A549 (cell line): ENCODE data around the gene SLC1A1. TPM values are rescaled to one million over a fixed set of nuclear protein-coding genes. Genes with fewer than 3 reads are reported as not detected.

Source experiments
- ATAC-seq, 2 experiments: fragments of 200-7000 bp in 1 of 2; fragments of >200 bp in 1 of 2; cut with Nextera tagmentation in 1 of 2; cut with Tn5 transposase in 1 of 2; 3 replicates each; pipeline versions ENCODE4 v1.8.0 to v1.9.1; 2018 to 2020; ENCODE audit warnings: mild to moderate bottlenecking in 1 of 2, moderate library complexity in 1 of 2
- CTCF ChIA-PET: fragments of 300-600 bp; sonication (Branson Sonifier 250); formaldehyde crosslinking; extraction: SDS; loops from one replicate; lab custom pipeline; 2021; ENCODE audit warnings: antibody characterized with exemption, inconsistent platforms; lab: Yijun Ruan, JAX
- POLR2A ChIA-PET: fragments of 350-600 bp; formaldehyde crosslinking; extraction: SDS; loops from one replicate; lab custom pipeline; 2021; ENCODE audit warnings: antibody characterized with exemption, inconsistent platforms; lab: Yijun Ruan, JAX
- DNase-seq, 2 experiments: peaks; one replicate each; pipeline versions ENCODE4 v3.0.0 to v3.0.0-alpha.2; 2011 to 2016; ENCODE audit warnings: low read depth in 1 of 2, low spot score in 1 of 2
- FAIRE-seq: peaks from 2 replicates; lab custom pipeline; 2011; peaks lifted over from hg19 to GRCh38; lab: Jason Lieb, UNC
- H3K27ac ChIP-seq, 2 experiments: fragments of >200 bp; sonication (Bioruptor Twin); formaldehyde crosslinking; 3 replicates each; pipeline ENCODE4 v1.5.1; 2016 to 2017
- H3K4me1 ChIP-seq: fragments of >200 bp; sonication (Bioruptor Twin); formaldehyde crosslinking; 3 replicates; pipeline ENCODE4 v1.6.1; 2016
- H3K4me2 ChIP-seq: fragments of >200 bp; sonication (Bioruptor Twin); formaldehyde crosslinking; 3 replicates; pipeline ENCODE4 v1.6.1; 2016
- H3K4me3 ChIP-seq: fragments of >200 bp; sonication (Bioruptor Twin); formaldehyde crosslinking; 3 replicates; pipeline ENCODE4 v1.5.1; 2016
- H3K9me3 ChIP-seq: fragments of >200 bp; sonication (Bioruptor Twin); formaldehyde crosslinking; 3 replicates; pipeline ENCODE4 v1.6.1; 2016
- ATOH8 ChIP-seq: fragments of 250-450 bp; sonication (Bioruptor Pico); IDR thresholded peaks from 2 replicates; pipeline ENCODE4 v1.5.0; 2020; ENCODE audit warnings: low read depth, mild to moderate bottlenecking, moderate library complexity
- CBX8 ChIP-seq: fragments of 200-600 bp; sonication (generic); IDR thresholded peaks from 2 replicates; pipeline ENCODE4 v1.6.1; 2016
- EHMT2 ChIP-seq: fragments of 200-600 bp; sonication (generic); IDR thresholded peaks from 2 replicates; pipeline ENCODE4 v1.6.1; 2016; ENCODE audit warnings: antibody characterized with exemption, low read depth, mild to moderate bottlenecking, moderate library complexity
- ELK1 ChIP-seq: fragments of 150-350 bp; IDR thresholded peaks from 2 replicates; pipeline ENCODE4 v1.6.1; 2014; ENCODE audit warnings: low read depth, mild to moderate bottlenecking, low read length
- FOSL2 ChIP-seq, 2 experiments: fragments of 450-650 bp in 1 of 2; fragments of >200 bp in 1 of 2; sonication (Bioruptor Twin) in 1 of 2; formaldehyde crosslinking; IDR thresholded peaks; 2 replicates each; pipeline versions ENCODE4 v1.5.0 to v1.6.1; 2016 to 2020; ENCODE audit warnings: mild to moderate bottlenecking in 1 of 2, moderate library complexity in 1 of 2
- FOXS1 ChIP-seq: fragments of 250-450 bp; sonication (Bioruptor Pico); IDR thresholded peaks from 2 replicates; pipeline ENCODE4 v1.5.0; 2020; ENCODE audit warnings: mild to moderate bottlenecking, moderate library complexity
- HES2 ChIP-seq: fragments of >200 bp; sonication (Bioruptor Twin); formaldehyde crosslinking; IDR thresholded peaks from 2 replicates; pipeline ENCODE4 v1.6.1; 2016
- HOXA7 ChIP-seq: fragments of 250-450 bp; sonication (Bioruptor Pico); IDR thresholded peaks from 2 replicates; pipeline ENCODE4 v1.5.0; 2020; ENCODE audit warnings: mild to moderate bottlenecking, moderate library complexity
- HOXB13 ChIP-seq: fragments of 250-450 bp; sonication (Bioruptor Pico); IDR thresholded peaks from 2 replicates; pipeline ENCODE4 v1.5.0; 2020; ENCODE audit warnings: low read depth, mild to moderate bottlenecking, moderate library complexity
- JUN ChIP-seq, 2 experiments: fragments of >200 bp; sonication (Bioruptor Twin); formaldehyde crosslinking; IDR thresholded peaks; 2 replicates in 1 of 2; 3 replicates in 1 of 2; pipeline ENCODE4 v1.6.1; 2016 to 2017
- JUNB ChIP-seq: fragments of >200 bp; sonication (Bioruptor Twin); formaldehyde crosslinking; IDR thresholded peaks from 2 replicates; pipeline ENCODE4 v1.6.1; 2016
- KDM5A ChIP-seq: fragments of 200-600 bp; sonication (generic); IDR thresholded peaks from 2 replicates; pipeline ENCODE4 v1.6.1; 2016; ENCODE audit warnings: antibody characterized with exemption, mild to moderate bottlenecking
- MAZ ChIP-seq: fragments of 150-350 bp; IDR thresholded peaks from 2 replicates; pipeline ENCODE4 v1.6.1; 2014; ENCODE audit warnings: antibody characterized with exemption, low read depth, low read length, borderline replicate concordance
- NFE2L2 ChIP-seq: fragments of 150-350 bp; conservative IDR thresholded peaks from 2 replicates; pipeline ENCODE4 v1.6.1; 2014; ENCODE audit warnings: low read length
- NPAS2 ChIP-seq: fragments of 250-450 bp; sonication (Bioruptor Pico); IDR thresholded peaks from 2 replicates; pipeline ENCODE4 v1.8.0; 2022; ENCODE audit warnings: mild to moderate bottlenecking, moderate library complexity, borderline replicate concordance
- RARB ChIP-seq: fragments of 250-450 bp; sonication (Bioruptor Pico); IDR thresholded peaks from 2 replicates; pipeline ENCODE4 v1.8.0; 2021; ENCODE audit warnings: mild to moderate bottlenecking, moderate library complexity
- RCOR1 ChIP-seq: fragments of 150-350 bp; IDR thresholded peaks from 2 replicates; pipeline ENCODE4 v1.6.1; 2014; ENCODE audit warnings: antibody characterized with exemption, low read length, low read depth
- REST ChIP-seq: fragments of 200-600 bp; sonication (generic); IDR thresholded peaks from 2 replicates; pipeline ENCODE4 v1.6.1; 2016; ENCODE audit warnings: antibody characterized with exemption, mild to moderate bottlenecking, moderate library complexity
- RFX5 ChIP-seq: fragments of 450-650 bp; IDR thresholded peaks from 2 replicates; pipeline ENCODE4 v1.7.1; 2014; ENCODE audit warnings: antibody characterized with exemption, mild to moderate bottlenecking, moderate library complexity
- SMC3 ChIP-seq: fragments of >200 bp; sonication (Bioruptor Twin); formaldehyde crosslinking; IDR thresholded peaks from 3 replicates; pipeline ENCODE4 v1.6.1; 2018; ENCODE audit warnings: inconsistent platforms
- TP53 ChIP-seq: fragments of 250-450 bp; sonication (Bioruptor Pico); IDR thresholded peaks from 2 replicates; pipeline ENCODE4 v1.5.0; 2021; ENCODE audit warnings: mild to moderate bottlenecking, moderate library complexity
- USF2 ChIP-seq: fragments of 450-650 bp; IDR thresholded peaks from 2 replicates; pipeline ENCODE4 v1.6.1; 2014; ENCODE audit warnings: antibody characterized with exemption
- ZNF302 ChIP-seq: fragments of 250-450 bp; sonication (Bioruptor Pico); IDR thresholded peaks from 2 replicates; pipeline ENCODE4 v1.9.0; 2021; ENCODE audit warnings: inconsistent platforms, mild to moderate bottlenecking, moderate library complexity
- ZSCAN20 ChIP-seq: fragments of 250-450 bp; sonication (Bioruptor Pico); IDR thresholded peaks from 2 replicates; pipeline ENCODE4 v1.8.0; 2022; ENCODE audit warnings: mild to moderate bottlenecking, moderate library complexity
- WGBS: methylation state at CpG from one replicate; pipeline ENCODE4 v1.1.6; 2017; ENCODE audit errors: missing lambda C conversion rate; 5-methylcytosine and 5-hydroxymethylcytosine counted together
- polyA plus RNA-seq, 4 experiments: library from polyadenylated mRNA; depleted of rRNA in 3 of 4; stranded (reverse); fragments of >200 nt; fragmentation: RNase III in 1 of 4; extraction: RNeasy Plus Mini Kit Qiagen cat#74134 plus additional on column Dnase treatment in 1 of 4; gene quantifications; 2 replicates in 3 of 4; 3 replicates in 1 of 4; pipeline ENCODE4 v1.2.3, GENCODE V29; 2011 to 2017

The SLC1A1 gene
- polyA plus RNA-seq, 2 of the 4 experiments (the other 2 are of a cell fraction), result 0.66 to 1.3 TPM

GRCh38 chr9:4600368-4600767 is 110.1 kb downstream of the SLC1A1 start:
- H3K4me2 ChIP-seq, result no peak overlapping the region
- ChIA-PET CTCF (no interaction called here), POLR2A (no interaction called here)
- no peak overlapping the region for H3K4me3 ChIP-seq
- FAIRE-seq (no peak), ATAC-seq (no peak), DNase-seq (no peak)
- H3K4me1 ChIP-seq, result no peaks in the 10 kb centered on the region
- no peaks in the 10 kb centered on the region for H3K9me3 ChIP-seq
- TF ChIP-seq TP53 (CRISPR knock-in tag) (no peak), HES2 (no peak), ELK1 (no peak), SMC3 (no peak), MAZ (no peak), CBX8 (no peak), FOXS1 (no peak)
- 78% methylated on average over 1 of the region's 1 CpG for WGBS
- no peak overlapping the region for H3K27ac ChIP-seq

GRCh38 chr9:4603830-4604229 is 113.6 kb downstream of the SLC1A1 start:
- 82% methylated on average over 5 of the region's 5 CpGs for WGBS
- ATAC-seq, result no peak
- H3K27ac ChIP-seq, result no peak overlapping the region
- no peak for FAIRE-seq
- no peak for DNase-seq
- TF ChIP-seq REST (no peak), FOSL2 (IDR thresholded peaks at IDR 0.05) (no peak), FOSL2 (CRISPR knock-in tag; IDR thresholded peaks at IDR 0.05) (no peak), NFE2L2 (no peak), RCOR1 (no peak), NPAS2 (CRISPR knock-in tag) (no peak), RFX5 (no peak), JUN (IDR thresholded peaks at IDR 0.05) (no peak), HOXA7 (CRISPR knock-in tag) (no peak), HOXB13 (CRISPR knock-in tag) (no peak), KDM5A (no peak), JUNB (no peak), MAZ (no peak), EHMT2 (no peak), USF2 (no peak), ATOH8 (CRISPR knock-in tag) (no peak), ZNF302 (CRISPR knock-in tag) (no peak), RARB (no peak), ZSCAN20 (CRISPR knock-in tag) (no peak)
- POLR2A ChIA-PET, result no interaction called here
- no peaks in the 10 kb centered on the region for H3K4me1 ChIP-seq
- H3K9me3 ChIP-seq, result no peaks in the 10 kb centered on the region
- no peak overlapping the region for H3K4me3 ChIP-seq
- CTCF ChIA-PET, result interaction anchor here (0.8 to 2.7 kb wide), 8 partner anchors 10 to 220 kb away, joined by 3 to 11 read pairs (median 4); no protein-coding TSS in a partner anchor
- no peak overlapping the region for H3K4me2 ChIP-seq
